MCF 10A (cell line): ENCODE data around the gene NR0B2. TPM values are rescaled to one million over a fixed set of nuclear protein-coding genes. Genes with fewer than 3 reads are reported as not detected.

Experiments
- BruUV-seq: library from RNA; stranded (reverse); fragments of 400-500 nt; replicated peaks from 2 replicates; lab custom pipeline; 2021; lab: Mats Ljungman, UMichigan
- CTCF ChIA-PET: fragments of 300-600 bp; sonication (Branson Sonifier 250); formaldehyde crosslinking; extraction: SDS; loops from one replicate; lab custom pipeline; 2021; ENCODE audit warnings: antibody characterized with exemption, inconsistent platforms; lab: Yijun Ruan, JAX
- POLR2A ChIA-PET: fragments of 300-600, 350-650 bp; sonication (Branson Sonifier 250); formaldehyde crosslinking; extraction: SDS; loops from one replicate; lab custom pipeline; 2020; ENCODE audit warnings: antibody characterized with exemption, inconsistent platforms; lab: Yijun Ruan, JAX
- DNase-seq: peaks from one replicate; pipeline ENCODE4 v3.0.0-alpha.2; 2018; ENCODE audit not compliant: unreplicated experiment
- H3K27ac Mint-ChIP-seq: one replicate; pipeline ENCODE4 v1.8.0; 2022; ENCODE audit warnings: mild to moderate bottlenecking, low read depth, mixed read lengths; ENCODE audit not compliant: unreplicated experiment
- H3K27me3 Mint-ChIP-seq: one replicate; pipeline ENCODE4 v1.8.0; 2022; ENCODE audit warnings: mixed read lengths; ENCODE audit not compliant: insufficient read depth, unreplicated experiment
- H3K36me3 Mint-ChIP-seq: one replicate; pipeline ENCODE4 v1.8.0; 2022; ENCODE audit warnings: mild to moderate bottlenecking, moderate library complexity, mixed read lengths; ENCODE audit not compliant: insufficient read depth, unreplicated experiment
- H3K4me1 Mint-ChIP-seq: one replicate; pipeline ENCODE4 v1.8.0; 2022; ENCODE audit warnings: mixed read lengths; ENCODE audit not compliant: insufficient read depth, unreplicated experiment
- H3K4me3 Mint-ChIP-seq: one replicate; pipeline ENCODE4 v1.8.0; 2022; ENCODE audit warnings: mild to moderate bottlenecking, moderate library complexity, mixed read lengths; ENCODE audit not compliant: unreplicated experiment
- H3K9me3 Mint-ChIP-seq: one replicate; pipeline ENCODE4 v1.8.0; 2022; ENCODE audit warnings: mixed read lengths; ENCODE audit not compliant: unreplicated experiment
- CTCF ChIP-seq: fragments of 200-600 bp; IDR thresholded peaks from one replicate; pipeline ENCODE4 v1.8.0; 2022; ENCODE audit warnings: antibody characterized with exemption, mild to moderate bottlenecking; ENCODE audit not compliant: unreplicated experiment
- intact Hi-C: fragments of 100-400 bp; cut with micrococcal nuclease; formaldehyde crosslinking; loops from 2 replicates; pipeline ENCODE4 v1.14.1; 2022
- total RNA-seq: library from RNA; stranded (reverse); gene quantifications from 2 replicates; pipeline ENCODE4 v1.2.3, GENCODE V29; 2022

NR0B2 gene
- total RNA-seq, 1 experiment from 2014 or later, result not detected

- Mint-ChIP-seq H3K36me3 (peaks cover 68% of the 10 kb centered on the region), H3K27ac (no peak overlapping the region), H3K4me1 (peaks cover 28% of the 10 kb centered on the region), H3K27me3 (no peaks in the 10 kb centered on the region), H3K9me3 (no peaks in the 10 kb centered on the region), H3K4me3 (no peak overlapping the region)
- no TSS peak for BruUV-seq
- no peak for TF ChIP-seq CTCF
- intact Hi-C loops, result no loop called here
- DNase-seq, result no peak
- CTCF ChIA-PET, result interaction anchor here (0.6 to 1.0 kb wide), 2 partner anchors 11 to 44 kb away, joined by 4 to 5 read pairs; no protein-coding TSS in a partner anchor
- POLR2A ChIA-PET, result interaction anchor here (0.6 to 6.3 kb wide), 4 partner anchors 8 to 32 kb away, joined by 3 to 103 read pairs (median 4); partner anchors contain the start of gene GPN2
Measured at GRCh38 chr1:26897351-26897750, 16.4 kb downstream of the NR0B2 start.

- no peak for TF ChIP-seq CTCF
- H3K4me3 Mint-ChIP-seq, result peak overlapping the region; percentile 9
- CTCF ChIA-PET, result interaction anchor here (1.0 kb wide), 1 partner anchor 10 kb away, joined by 3 read pairs; no protein-coding TSS in a partner anchor
- peak overlapping the region; percentile 71 for H3K27ac Mint-ChIP-seq
- H3K27me3 Mint-ChIP-seq, result no peaks in the 10 kb centered on the region
- intact Hi-C loops, result no loop called here
- peaks cover 24% of the 10 kb centered on the region for H3K4me1 Mint-ChIP-seq
- no peaks in the 10 kb centered on the region for H3K9me3 Mint-ChIP-seq
- POLR2A ChIA-PET, result interaction anchor here (0.6 to 1.8 kb wide), 9 partner anchors 9 to 107 kb away, joined by 3 to 6 read pairs (median 3); partner anchors contain the start of gene KDF1
- DNase-seq, result peak; percentile 36
- H3K36me3 Mint-ChIP-seq, result peaks cover 77% of the 10 kb centered on the region
- no TSS peak for BruUV-seq
Measured at GRCh38 chr1:26894263-26894662, 19.5 kb downstream of the NR0B2 start.

- CTCF ChIA-PET, result interaction anchor here (0.6 to 1.2 kb wide), 5 partner anchors 9 to 288 kb away, joined by 3 to 4 read pairs (median 3); no protein-coding TSS in a partner anchor
- Mint-ChIP-seq H3K36me3 (peaks cover 85% of the 10 kb centered on the region), H3K4me1 (peaks cover 29% of the 10 kb centered on the region), H3K9me3 (no peaks in the 10 kb centered on the region), H3K27me3 (no peaks in the 10 kb centered on the region), H3K27ac (peak overlapping the region; percentile 93), H3K4me3 (peak overlapping the region; percentile 91)
- POLR2A ChIA-PET, result interaction anchor here (0.5 to 6.4 kb wide), 17 partner anchors 10 to 811 kb away, joined by 3 to 103 read pairs (median 5); partner anchors contain the start of genes GPATCH3, KDF1, NUDC and SFN
- no TSS peak for BruUV-seq
- DNase-seq, result no peak
- intact Hi-C loops, result no loop called here
- TF ChIP-seq CTCF, result no peak
Measured at GRCh38 chr1:26890467-26890796, 23.3 kb downstream of the NR0B2 start.

GRCh38 chr1:26889551-26890466 is 24.0 kb downstream of the NR0B2 start, which contains the start of gene GPN2:
Gene GPN2, minus strand, starts transcription at chr1:26890283. Its CDS starts 187 bp downstream, at chr1:26890096.
- TF ChIP-seq CTCF, result no peak
- POLR2A ChIA-PET, result interaction anchor here (0.5 to 6.4 kb wide), 20 partner anchors 11 to 810 kb away, joined by 3 to 103 read pairs (median 4); partner anchors contain the start of genes GPATCH3, KDF1, NUDC and SFN
- H3K4me1 Mint-ChIP-seq, result peaks cover 23% of the 10 kb centered on the region
- H3K9me3 Mint-ChIP-seq, result no peaks in the 10 kb centered on the region
- DNase-seq, result peak; percentile 75
- no peaks in the 10 kb centered on the region for H3K27me3 Mint-ChIP-seq
- intact Hi-C loops, result no loop called here
- no TSS peak for BruUV-seq
- H3K4me3 Mint-ChIP-seq, result peak within 1 kb of the TSS; percentile 91
- CTCF ChIA-PET, result interaction anchor here (0.6 to 3.6 kb wide), 10 partner anchors 9 to 124 kb away, joined by 3 to 19 read pairs (median 3); no protein-coding TSS in a partner anchor
- peaks cover 85% of the 10 kb centered on the region for H3K36me3 Mint-ChIP-seq
- peak within 1 kb of the TSS; percentile 93 for H3K27ac Mint-ChIP-seq
